IPS-18a (cell line): Measurements from ENCODE around the gene CACNG4.

Experiments
- H3K27ac ChIP-seq: one replicate; pipeline ENCODE4 v1.5.1; 2013; ENCODE audit warnings: low read length
- H3K27me3 ChIP-seq: one replicate; pipeline ENCODE4 v1.6.1; 2013; ENCODE audit warnings: mild to moderate bottlenecking, low read length; ENCODE audit not compliant: control insufficient read depth, insufficient read depth
- H3K36me3 ChIP-seq: one replicate; pipeline ENCODE4 v1.6.1; 2013; ENCODE audit warnings: low read depth, low read length; ENCODE audit not compliant: control insufficient read depth
- H3K4me1 ChIP-seq: one replicate; pipeline ENCODE4 v1.6.1; 2013; ENCODE audit warnings: low read depth, low read length; ENCODE audit not compliant: control insufficient read depth
- H3K4me3 ChIP-seq: one replicate; pipeline ENCODE4 v1.5.1; 2013; ENCODE audit warnings: low read length
- H3K9ac ChIP-seq: one replicate; pipeline ENCODE4 v1.6.1; 2013; ENCODE audit warnings: mild to moderate bottlenecking, low read length, moderate library complexity
- H3K9me3 ChIP-seq: one replicate; pipeline ENCODE4 v1.6.1; 2013; ENCODE audit warnings: low read depth, low read length; ENCODE audit not compliant: control insufficient read depth

The CACNG4 gene

GRCh38 chr17:66945147-66945835, 19.2 kb upstream of the CACNG4 start:
- H3K36me3 ChIP-seq, result no peaks in the 10 kb centered on the region
- H3K4me3 ChIP-seq, result no peak overlapping the region
- no peaks in the 10 kb centered on the region for H3K27me3 ChIP-seq
- H3K9ac ChIP-seq, result no peak overlapping the region
- H3K27ac ChIP-seq, result no peak overlapping the region
- no peaks in the 10 kb centered on the region for H3K4me1 ChIP-seq
- H3K9me3 ChIP-seq, result no peaks in the 10 kb centered on the region

- H3K27ac ChIP-seq, result no peak overlapping the region
- no peaks in the 10 kb centered on the region for H3K36me3 ChIP-seq
- no peaks in the 10 kb centered on the region for H3K27me3 ChIP-seq
- H3K4me3 ChIP-seq, result no peak overlapping the region
- H3K4me1 ChIP-seq, result no peaks in the 10 kb centered on the region
- H3K9me3 ChIP-seq, result no peaks in the 10 kb centered on the region
- no peak overlapping the region for H3K9ac ChIP-seq
Measured at GRCh38 chr17:66946251-66946650, 18.3 kb upstream of the CACNG4 start.

DNA sequence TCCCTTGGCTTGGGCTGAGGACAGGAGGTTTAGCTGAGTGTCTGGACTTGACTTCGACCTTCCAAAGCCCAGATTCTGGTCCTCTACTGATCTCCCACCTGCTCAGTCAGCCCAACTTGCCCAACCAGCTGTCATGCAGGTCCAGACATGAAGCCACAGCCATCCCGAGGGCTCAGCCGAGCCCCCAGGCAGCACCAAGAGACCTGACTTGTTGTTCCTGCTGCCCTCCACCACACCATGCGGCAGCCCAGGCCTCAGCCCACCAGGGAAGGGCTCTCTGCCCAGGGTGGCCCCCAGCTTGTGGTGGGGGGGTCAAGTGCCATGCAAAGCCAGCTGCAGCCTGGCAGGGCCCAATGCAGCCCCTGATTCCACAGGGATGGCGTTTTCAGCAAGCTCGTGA, 17.2 kb upstream of the CACNG4 start:
- no peak overlapping the region for H3K9ac ChIP-seq
- no peak overlapping the region for H3K4me3 ChIP-seq
- no peaks in the 10 kb centered on the region for H3K27me3 ChIP-seq
- no peak overlapping the region for H3K27ac ChIP-seq
- H3K4me1 ChIP-seq, result peaks cover 8% of the 10 kb centered on the region
- H3K36me3 ChIP-seq, result no peaks in the 10 kb centered on the region
- no peaks in the 10 kb centered on the region for H3K9me3 ChIP-seq

- Histone ChIP-seq H3K36me3 (no peaks in the 10 kb centered on the region), H3K27me3 (no peaks in the 10 kb centered on the region), H3K9ac (no peak overlapping the region), H3K9me3 (no peaks in the 10 kb centered on the region), H3K4me1 (peaks cover 17% of the 10 kb centered on the region), H3K27ac (no peak overlapping the region), H3K4me3 (no peak overlapping the region)
Measured at GRCh38 chr17:66948061-66948750, 16.3 kb upstream of the CACNG4 start.

- Histone ChIP-seq H3K36me3 (no peaks in the 10 kb centered on the region), H3K9me3 (no peaks in the 10 kb centered on the region), H3K4me1 (peaks cover 17% of the 10 kb centered on the region), H3K27ac (no peak overlapping the region), H3K9ac (no peak overlapping the region), H3K27me3 (no peaks in the 10 kb centered on the region), H3K4me3 (no peak overlapping the region)
Measured at GRCh38 chr17:66949501-66949900, 15.0 kb upstream of the CACNG4 start.

DNA sequence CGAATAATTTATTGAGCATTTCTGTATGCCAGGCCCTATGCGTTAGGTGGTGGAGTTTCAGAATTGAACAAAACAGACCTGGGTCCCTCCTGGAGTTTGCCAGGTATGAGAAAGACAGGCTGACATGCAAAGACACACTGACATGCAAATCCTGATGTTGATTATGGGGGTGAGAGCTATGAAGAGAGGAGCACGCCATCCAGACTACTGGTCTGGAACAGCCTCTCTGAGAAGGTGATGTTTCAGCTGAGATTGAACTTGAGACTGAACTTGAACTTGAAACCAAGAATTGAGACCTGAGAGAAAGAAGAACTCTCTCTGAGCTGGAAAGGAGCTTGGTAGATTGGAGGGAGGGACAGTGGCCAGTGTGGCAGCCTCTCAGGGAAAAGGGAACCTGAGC, 14.2 kb upstream of the CACNG4 start:
- Histone ChIP-seq H3K4me3 (no peak overlapping the region), H3K9me3 (no peaks in the 10 kb centered on the region), H3K27me3 (no peaks in the 10 kb centered on the region), H3K27ac (no peak overlapping the region), H3K9ac (no peak overlapping the region), H3K36me3 (no peaks in the 10 kb centered on the region), H3K4me1 (peaks cover 17% of the 10 kb centered on the region)

- Histone ChIP-seq H3K27me3 (no peaks in the 10 kb centered on the region), H3K9ac (no peak overlapping the region), H3K36me3 (no peaks in the 10 kb centered on the region), H3K9me3 (no peaks in the 10 kb centered on the region), H3K4me3 (no peak overlapping the region), H3K27ac (no peak overlapping the region), H3K4me1 (peaks cover 17% of the 10 kb centered on the region)
Measured at GRCh38 chr17:66950886-66951604, 13.5 kb upstream of the CACNG4 start.

DNA sequence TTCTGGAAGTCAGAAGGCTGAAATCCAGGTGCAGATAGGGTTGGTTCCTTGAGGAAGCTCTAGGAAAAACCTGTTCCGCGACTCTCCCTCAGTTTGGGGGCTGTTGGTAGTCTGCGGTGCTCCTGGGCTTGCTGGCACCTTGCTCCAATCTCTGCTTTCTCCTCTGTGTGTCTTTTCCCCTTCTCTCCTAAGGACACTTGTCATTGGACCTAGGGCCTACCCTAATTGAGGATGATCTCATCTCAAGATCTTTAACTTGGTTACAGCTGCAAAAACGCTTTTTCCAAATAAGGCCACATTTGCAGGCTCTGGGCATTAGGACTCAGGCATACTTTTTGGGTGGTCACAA, 12.9 kb upstream of the CACNG4 start:
- H3K36me3 ChIP-seq, result no peaks in the 10 kb centered on the region
- peaks cover 17% of the 10 kb centered on the region for H3K4me1 ChIP-seq
- no peak overlapping the region for H3K9ac ChIP-seq
- H3K4me3 ChIP-seq, result no peak overlapping the region
- no peaks in the 10 kb centered on the region for H3K9me3 ChIP-seq
- H3K27me3 ChIP-seq, result no peaks in the 10 kb centered on the region
- no peak overlapping the region for H3K27ac ChIP-seq

DNA sequence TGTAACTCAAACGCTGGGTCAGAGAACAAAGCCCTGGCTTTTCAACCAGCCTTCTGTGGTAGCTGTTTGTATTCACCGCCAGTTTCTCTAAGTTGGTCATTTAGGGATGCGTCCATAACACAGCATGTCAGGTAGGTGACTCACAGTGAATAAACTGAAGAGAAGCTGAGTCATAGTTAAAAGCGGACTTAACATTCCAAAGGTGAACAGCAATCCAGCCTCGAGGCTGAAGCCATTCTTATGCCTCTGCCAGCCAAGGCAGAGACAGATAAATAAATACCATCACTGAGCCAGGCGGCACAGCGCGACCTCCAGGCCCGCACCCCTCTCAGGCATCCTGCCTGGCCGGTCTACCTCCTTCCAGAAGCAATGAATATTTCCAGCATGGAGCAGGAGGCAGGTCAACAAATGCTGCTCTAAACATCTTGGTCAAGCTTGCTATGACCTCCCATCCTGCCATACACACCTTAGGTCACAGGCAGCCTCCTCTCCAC, 12.4 kb upstream of the CACNG4 start:
- Histone ChIP-seq H3K27ac (no peak overlapping the region), H3K4me1 (peaks cover 17% of the 10 kb centered on the region)

DNA sequence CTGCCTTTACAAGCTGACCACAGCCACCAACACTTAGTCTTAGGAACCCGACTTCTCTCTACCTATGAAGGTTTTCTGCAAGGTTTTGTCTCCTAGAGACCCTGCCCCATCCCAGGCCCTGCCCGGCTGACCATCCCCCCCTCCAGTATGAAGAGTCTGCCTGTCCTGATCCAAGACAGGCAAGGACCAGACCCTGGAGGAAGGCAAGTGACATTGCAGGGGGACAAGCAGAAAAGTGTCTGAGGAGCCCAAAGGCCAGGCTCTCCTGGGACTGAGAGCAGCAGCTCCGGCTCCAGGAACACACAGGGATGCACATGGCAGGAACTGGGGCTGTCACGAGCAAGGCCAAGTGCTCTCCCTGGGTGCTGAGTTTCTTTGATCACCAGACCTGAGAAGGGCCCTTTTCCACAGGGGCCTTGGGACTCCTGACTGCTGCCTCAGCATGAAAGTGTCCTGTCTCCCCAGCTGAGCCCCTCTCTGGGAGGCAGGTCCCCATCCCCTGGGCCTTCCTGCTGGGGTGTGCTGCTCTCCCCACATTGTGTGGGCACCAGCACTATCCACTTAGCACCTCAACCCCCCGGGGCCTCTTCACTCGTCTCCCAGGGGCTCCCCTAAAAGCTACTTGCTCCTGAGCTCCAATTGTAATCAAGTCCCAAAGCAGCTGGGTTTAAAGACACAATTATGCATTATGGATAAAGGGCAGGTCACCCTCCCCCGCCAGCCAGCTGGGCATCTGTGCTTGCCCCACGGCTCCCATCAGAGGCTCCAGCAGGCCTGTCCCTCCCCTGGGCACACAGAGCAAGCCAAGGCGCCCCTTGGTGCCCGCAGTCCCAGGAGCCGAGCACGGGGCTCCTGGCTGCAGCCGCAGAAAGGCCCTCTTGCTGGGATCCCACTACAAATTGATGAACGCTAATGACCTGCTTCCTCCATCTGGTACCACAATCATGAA, 11.6 kb upstream of the CACNG4 start:
- H3K27me3 ChIP-seq, result no peaks in the 10 kb centered on the region
- H3K9ac ChIP-seq, result peak overlapping the region; percentile 12
- no peak overlapping the region for H3K27ac ChIP-seq
- H3K36me3 ChIP-seq, result no peaks in the 10 kb centered on the region
- no peak overlapping the region for H3K4me3 ChIP-seq
- peaks cover 19% of the 10 kb centered on the region for H3K4me1 ChIP-seq
- no peaks in the 10 kb centered on the region for H3K9me3 ChIP-seq

More for the DNA sequence above, 12.4 kb upstream of the CACNG4 start:
- peak overlapping the region; percentile 12 for H3K9ac ChIP-seq
- no peak overlapping the region for H3K4me3 ChIP-seq
- H3K9me3 ChIP-seq, result no peaks in the 10 kb centered on the region
- no peaks in the 10 kb centered on the region for H3K36me3 ChIP-seq
- no peaks in the 10 kb centered on the region for H3K27me3 ChIP-seq

- no peak overlapping the region for H3K27ac ChIP-seq
Measured at GRCh38 chr17:66953630-66954020, 10.9 kb upstream of the CACNG4 start.

More at GRCh38 chr17:66953630-66954020, 10.9 kb upstream of the CACNG4 start:
- Histone ChIP-seq H3K9ac (no peak overlapping the region), H3K9me3 (no peaks in the 10 kb centered on the region), H3K4me3 (no peak overlapping the region), H3K36me3 (no peaks in the 10 kb centered on the region), H3K27me3 (no peaks in the 10 kb centered on the region), H3K4me1 (peaks cover 23% of the 10 kb centered on the region)
